ENCODE measurements around the gene OPTC.

- TF ChIP-seq CTCF (IDR thresholded peaks at IDR 0.05) (no peak), POLR2A (IDR thresholded peaks at IDR 0.05) (no peak), POLR2AphosphoS5 (IDR thresholded peaks at IDR 0.05) (no peak), EP300 (IDR thresholded peaks at IDR 0.05) (no peak)
These were observed 35.9 kb upstream of the OPTC start for GRCh38 chr1:203458078-203458477.

Data from stomach (tissue), 4 donors.